T47D (cell line): ENCODE data around the gene NDUFA13.

Source experiments
- DNase-seq, 2 experiments: peaks; one replicate each; pipeline versions ENCODE4 v3.0.0 to v3.0.0-alpha.2; 2011 to 2012; ENCODE audit warnings: low read depth in 1 of 2, low spot score in 1 of 2
- JUND ChIP-seq: IDR thresholded peaks from 2 replicates; pipeline ENCODE4 v1.6.1; 2012; ENCODE audit warnings: low read depth
- in situ Hi-C: cut with HindIII; loops from 2 replicates; pipeline ENCODE4 v1.10.0; 2016; ENCODE audit warnings: low sequenced_read_pairs, low pct_unique_long_range_greater_than_20kb

The NDUFA13 gene

DNA sequence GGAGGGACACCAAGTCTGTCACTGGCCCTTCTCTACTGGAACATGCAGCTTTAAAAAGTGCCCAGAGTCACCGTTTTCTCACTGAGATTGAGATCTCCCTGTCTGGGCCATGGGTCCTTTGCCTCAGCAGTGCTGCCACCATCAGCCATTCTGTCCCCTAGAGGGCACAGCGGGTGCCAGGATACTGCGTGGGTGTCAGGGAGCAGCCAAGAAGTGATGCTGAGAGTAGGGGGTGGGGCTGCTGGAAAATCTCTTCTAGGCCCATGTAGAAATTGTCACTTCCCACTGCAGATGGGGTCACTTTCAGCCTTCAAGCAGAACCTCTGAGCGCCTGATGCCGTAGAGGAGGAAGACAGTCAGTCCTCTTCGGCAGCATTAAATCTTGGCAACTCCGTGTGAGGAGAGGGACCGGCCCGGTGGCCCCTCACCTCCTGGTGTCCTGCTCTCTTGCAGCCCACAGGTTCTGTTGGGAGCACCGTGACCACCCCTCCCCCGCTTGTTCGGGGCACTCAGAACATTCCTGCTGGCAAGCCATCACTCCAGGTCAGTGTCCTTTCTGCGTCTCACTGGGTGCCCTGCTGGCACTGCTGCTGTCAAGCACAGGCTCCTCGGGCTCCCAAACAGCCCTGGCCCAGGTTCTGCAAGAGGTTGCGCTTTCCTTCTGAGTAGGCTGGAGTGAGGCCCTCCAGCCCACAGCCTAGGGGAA, 22.0 kb upstream of the NDUFA13 start:
- TF ChIP-seq JUND: no peak
- in situ Hi-C loops: no loop called here
- DNase-seq: no peak

- in situ Hi-C loops: no loop called here
- no peak for TF ChIP-seq JUND
Observed at GRCh38 chr19:19495614-19496603, 20.1 kb upstream of the NDUFA13 start.

DNA sequence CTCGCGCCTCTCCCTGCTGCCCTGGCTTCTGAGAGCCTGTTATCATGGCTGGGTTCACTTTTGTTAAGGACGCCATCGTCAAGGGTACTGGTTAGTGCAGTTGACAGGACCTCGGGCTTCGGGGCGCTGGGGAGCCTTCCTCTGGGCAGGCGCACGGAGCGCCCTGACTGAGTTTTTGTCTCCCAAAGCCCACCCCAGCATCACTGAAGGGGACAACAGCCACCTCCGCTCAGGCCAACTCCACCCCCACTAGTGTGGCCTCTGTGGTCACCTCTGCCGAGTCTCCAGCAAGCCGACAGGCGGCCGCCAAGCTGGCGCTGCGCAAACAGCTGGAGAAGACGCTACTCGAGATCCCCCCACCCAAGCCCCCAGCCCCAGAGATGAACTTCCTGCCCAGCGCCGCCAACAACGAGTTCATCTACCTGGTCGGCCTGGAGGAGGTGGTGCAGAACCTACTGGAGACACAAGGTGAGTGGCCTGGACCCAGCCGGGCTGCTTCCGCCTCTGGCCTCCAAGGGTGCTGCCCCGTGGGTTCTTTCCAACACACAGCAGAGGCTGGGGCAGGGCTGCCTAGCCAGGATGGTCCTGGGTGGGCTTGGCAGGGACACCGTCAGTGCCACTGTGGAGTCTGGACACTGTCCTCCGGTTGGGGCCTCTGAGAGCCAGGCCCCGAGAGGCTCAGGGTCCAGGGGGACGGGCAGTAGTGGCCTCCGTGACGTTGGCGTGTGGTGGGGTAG, 17.6 kb upstream of the NDUFA13 start:
- DNase-seq: no peak
- no peak for TF ChIP-seq JUND
- in situ Hi-C loops: no loop called here

More at GRCh38 chr19:19495614-19496603, 20.1 kb upstream of the NDUFA13 start:
- no peak for DNase-seq

GRCh38 chr19:19499272-19499995, 16.6 kb upstream of the NDUFA13 start:
- no peak for DNase-seq
- TF ChIP-seq JUND: no peak
- in situ Hi-C loops: no loop called here

DNA sequence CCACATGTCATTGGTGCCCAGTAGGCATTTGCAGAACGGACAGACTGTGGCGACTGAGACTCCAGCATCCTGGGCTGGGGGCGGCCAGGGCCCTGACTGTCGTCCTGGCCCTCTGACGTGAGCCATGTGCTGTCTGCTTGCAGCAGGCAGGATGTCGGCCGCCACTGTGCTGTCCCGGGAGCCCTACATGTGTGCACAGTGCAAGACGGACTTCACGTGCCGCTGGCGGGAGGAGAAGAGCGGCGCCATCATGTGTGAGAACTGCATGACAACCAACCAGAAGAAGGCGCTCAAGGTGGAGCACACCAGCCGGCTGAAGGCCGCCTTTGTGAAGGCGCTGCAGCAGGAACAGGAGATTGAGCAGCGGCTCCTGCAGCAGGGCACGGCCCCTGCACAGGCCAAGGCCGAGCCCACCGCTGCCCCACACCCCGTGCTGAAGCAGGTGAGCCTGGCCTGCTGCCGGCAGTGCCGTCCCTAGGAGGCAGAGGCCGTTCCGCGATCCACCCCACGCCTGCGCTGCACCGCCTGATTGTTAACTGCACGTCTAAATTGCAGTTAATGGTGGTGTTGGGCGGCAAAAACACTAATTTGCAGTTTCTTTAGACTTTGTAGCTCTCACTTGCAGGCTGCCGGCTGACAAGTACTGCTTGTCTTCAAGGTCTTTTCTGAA, 14.9 kb upstream of the NDUFA13 start:
- no peak for DNase-seq
- in situ Hi-C loops: no loop called here
- TF ChIP-seq JUND: no peak

DNA sequence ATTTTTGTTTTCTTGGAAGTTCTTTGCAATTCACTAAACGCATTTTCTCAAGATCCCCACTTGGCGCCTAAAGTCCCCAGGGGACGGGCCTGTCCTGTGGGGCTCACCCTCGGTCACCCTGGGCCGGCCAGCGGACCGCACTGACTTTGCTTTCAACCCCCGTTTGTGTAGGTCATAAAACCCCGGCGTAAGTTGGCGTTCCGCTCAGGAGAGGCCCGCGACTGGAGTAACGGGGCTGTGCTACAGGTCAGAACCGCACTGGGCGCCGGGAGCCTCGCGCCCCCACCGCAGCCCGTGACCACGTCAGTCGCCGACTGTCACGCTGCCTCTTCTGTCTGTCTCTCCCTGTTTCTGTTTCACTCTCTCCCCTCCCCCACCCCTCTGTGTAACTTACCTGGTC, 14.2 kb upstream of the NDUFA13 start:
- DNase-seq: no peak
- in situ Hi-C loops: no loop called here
- no peak for TF ChIP-seq JUND

GRCh38 chr19:19502281-19502680, 13.7 kb upstream of the NDUFA13 start:
- in situ Hi-C loops: no loop called here
- no peak for DNase-seq
- TF ChIP-seq JUND: no peak

DNA sequence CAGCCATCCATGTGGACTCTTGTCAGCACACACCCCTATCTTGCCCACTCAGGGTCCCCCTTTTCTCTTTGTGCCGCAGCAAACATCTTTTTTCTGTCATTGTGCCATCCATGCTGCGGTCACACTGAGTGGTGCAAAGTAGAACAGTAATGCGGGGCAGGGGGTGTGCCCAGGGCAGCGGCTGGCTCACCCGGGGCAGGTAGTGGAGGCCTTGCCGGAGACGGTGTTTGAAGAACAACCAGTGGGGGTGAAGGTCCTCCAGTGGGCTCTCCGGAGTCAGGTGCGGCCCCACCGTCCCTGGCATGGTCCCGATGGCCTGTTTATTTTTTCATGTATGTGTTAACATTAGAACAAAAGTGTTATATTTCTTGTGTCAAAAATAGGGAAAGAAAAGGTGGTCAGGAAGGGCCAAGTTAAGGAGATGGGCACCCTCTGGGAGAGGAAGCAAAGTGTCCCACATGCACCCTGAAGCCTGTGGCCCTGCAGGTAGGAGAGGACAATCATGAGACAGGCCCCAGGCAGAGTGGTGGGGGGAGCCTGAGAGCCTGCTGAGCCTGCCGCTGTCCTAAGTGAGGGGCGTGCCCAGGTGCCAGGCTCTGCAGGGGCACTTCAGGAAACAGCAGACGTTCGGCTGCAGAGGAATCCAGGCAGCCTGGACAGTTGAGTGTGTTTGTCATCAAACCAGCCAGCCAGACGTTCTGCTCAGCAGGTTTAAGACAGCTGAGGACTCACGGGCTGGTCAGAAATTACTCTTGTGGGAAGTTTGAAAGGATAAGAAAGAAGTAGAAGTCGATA, 13.0 kb upstream of the NDUFA13 start:
- no peak for DNase-seq
- no peak for TF ChIP-seq JUND
- in situ Hi-C loops: no loop called here

DNA sequence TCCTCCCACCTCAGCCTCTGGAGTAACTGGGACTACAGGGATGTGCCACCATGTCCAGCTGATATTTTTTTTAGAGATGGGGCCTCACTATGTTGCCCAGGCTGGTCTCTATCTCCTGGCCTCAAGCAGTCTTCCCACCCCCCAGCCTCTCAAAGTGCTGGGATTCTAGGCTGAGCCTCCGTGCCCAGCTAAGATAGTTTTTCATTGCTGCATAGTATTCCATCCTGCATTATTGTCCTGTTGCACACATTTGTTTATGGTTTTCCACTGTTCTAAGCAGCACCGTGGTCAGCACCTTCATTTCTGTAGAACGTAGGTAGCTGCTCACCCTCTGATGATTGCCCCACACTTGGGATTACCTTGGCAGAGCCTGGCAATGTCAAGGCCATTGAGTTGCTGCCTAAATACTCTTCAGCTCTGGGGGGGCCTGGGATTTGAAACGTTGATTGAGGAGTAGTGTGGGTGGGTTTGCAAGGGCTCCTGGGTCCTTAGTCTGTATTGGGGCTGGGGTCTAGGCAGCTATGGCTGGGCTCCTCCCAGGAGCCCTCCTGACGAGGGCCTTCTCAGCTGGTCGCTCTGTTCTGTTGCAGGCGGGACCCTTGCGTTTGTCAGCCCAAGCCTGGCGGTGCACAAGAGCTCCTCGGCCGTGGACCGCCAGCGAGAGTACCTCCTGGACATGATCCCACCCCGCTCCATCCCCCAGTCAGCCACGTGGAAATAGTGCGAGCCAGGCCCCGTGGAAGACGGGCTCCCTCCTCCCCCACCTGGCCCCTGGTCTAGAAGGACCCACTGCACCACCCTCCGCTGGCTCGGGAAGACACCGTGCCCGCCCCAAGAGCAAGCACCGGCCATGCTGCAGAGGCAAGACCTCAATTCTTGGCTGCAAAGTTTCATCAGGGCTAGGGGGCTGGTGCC, 11.0 kb upstream of the NDUFA13 start:
- in situ Hi-C loops: no loop called here
- TF ChIP-seq JUND: no peak

GRCh38 chr19:19505669-19506326, 10.2 kb upstream of the NDUFA13 start:
- DNase-seq: no peak
- no peak for TF ChIP-seq JUND
- in situ Hi-C loops: no loop called here

More for the DNA sequence above, 11.0 kb upstream of the NDUFA13 start:
- DNase-seq: no peak
